Suprapubic skin (tissue), 4 donors: ENCODE data around the gene PPP1R1A.

ENCODE experiments used
- CTCF ChIP-seq, 2 donors: fragments of 200-600 bp in 1 of 2; fragments of 450-650 bp in 1 of 2; sonication (generic) in 1 of 2; IDR thresholded peaks; one replicate each; pipeline ENCODE4 v1.5.1; 2016 to 2019; ENCODE audit warnings: antibody characterized with exemption in 2 of 2, mild to moderate bottlenecking in 1 of 2, moderate library complexity in 1 of 2
- POLR2A ChIP-seq, 2 donors: fragments of 450-650 bp; IDR thresholded peaks; one replicate each; pipeline ENCODE4 v1.6.1; 2017; ENCODE audit warnings: antibody characterized with exemption in 2 of 2, mild to moderate bottlenecking in 2 of 2, moderate library complexity in 2 of 2
- POLR2AphosphoS5 ChIP-seq, 3 donors: sonication (generic); formaldehyde crosslinking; IDR thresholded peaks; one replicate each; pipeline ENCODE4 v1.6.1; 2017; ENCODE audit warnings: antibody characterized with exemption in 3 of 3

DNA sequence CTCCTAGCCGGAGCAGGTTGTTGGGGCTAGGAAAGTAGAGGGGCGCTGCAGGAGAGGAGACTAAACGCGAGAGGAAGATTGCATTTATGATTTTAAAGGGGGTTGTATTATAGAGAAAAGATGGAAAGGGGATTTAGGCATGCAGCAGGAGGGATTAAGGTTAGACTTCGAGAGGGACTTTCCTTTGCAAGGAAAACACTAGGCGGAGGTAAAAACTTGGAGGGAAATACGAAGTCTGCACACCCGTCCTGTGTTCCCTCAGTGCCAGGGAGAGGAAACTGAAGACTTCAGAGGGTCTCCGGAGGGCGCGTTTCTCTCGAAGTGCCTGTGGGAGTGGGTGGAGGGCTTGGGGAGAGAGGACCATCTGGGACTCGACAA, 420 bp upstream of the PPP1R1A start:
- TF ChIP-seq CTCF (IDR thresholded peaks at IDR 0.05), result no peak
- no peak for TF ChIP-seq POLR2A (IDR thresholded peaks at IDR 0.05)
- TF ChIP-seq POLR2AphosphoS5 (IDR thresholded peaks at IDR 0.05), result no peak
